Epithelial cell of prostate (primary cell): ENCODE data around the gene RGS19.
"Not testable (repeated sequence)": the region's sequence is repeated elsewhere in the genome, so short reads cannot be mapped to it uniquely, and the experiment has no call there.

Experiments used
- DNase-seq: peaks from one replicate; pipeline ENCODE4 v3.0.0-alpha.2; 2011; ENCODE audit warnings: low read depth, low spot score
- H3K27ac ChIP-seq: fragments of 450-650 bp; 2 replicates; pipeline ENCODE4 v1.5.1; 2017; ENCODE audit warnings: mild to moderate bottlenecking

The RGS19 gene

DNA sequence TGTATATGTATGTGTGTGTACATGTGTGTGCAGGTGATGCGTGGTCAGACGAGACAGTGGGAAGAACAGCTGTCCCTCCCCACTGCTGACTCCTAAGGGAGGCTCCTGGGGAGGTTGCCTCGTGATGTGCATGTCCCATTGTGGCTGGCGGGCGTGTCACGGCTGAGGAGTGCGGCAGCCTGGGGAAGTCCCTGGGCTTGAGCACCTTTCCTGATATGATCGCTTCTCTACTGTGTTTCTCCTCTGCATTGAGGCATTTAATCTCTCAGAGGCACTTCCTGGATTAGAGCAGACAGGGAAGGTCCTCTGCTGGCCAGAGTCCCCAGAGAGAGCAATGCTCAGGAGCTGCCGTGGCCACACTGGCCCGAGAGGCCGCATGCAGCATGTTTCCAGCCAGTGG, 16.6 kb upstream of the RGS19 start:
- DNase-seq: no peak
- H3K27ac ChIP-seq: no peak overlapping the region

DNA sequence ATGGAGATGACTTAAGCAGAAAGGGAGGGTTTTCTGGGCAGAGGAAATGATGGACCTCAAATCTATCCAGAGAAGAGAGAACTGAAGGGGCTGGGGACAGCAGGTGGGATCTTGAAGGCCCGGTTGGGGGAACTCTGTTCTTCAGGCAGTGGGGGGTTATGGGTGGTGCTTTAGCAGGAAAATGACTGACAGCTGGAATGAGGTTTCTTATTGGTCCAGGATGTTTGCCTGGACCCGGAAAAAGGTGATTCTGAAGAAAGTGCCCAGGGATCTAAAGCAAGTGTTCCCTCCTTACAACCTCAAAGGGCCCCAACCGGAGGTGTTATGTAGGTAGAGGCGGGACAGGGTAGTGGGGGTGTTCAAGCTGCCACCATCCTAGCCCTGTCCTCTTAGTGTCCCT, 16.1 kb upstream of the RGS19 start:
- H3K27ac ChIP-seq: no peak overlapping the region
- no peak for DNase-seq

DNA sequence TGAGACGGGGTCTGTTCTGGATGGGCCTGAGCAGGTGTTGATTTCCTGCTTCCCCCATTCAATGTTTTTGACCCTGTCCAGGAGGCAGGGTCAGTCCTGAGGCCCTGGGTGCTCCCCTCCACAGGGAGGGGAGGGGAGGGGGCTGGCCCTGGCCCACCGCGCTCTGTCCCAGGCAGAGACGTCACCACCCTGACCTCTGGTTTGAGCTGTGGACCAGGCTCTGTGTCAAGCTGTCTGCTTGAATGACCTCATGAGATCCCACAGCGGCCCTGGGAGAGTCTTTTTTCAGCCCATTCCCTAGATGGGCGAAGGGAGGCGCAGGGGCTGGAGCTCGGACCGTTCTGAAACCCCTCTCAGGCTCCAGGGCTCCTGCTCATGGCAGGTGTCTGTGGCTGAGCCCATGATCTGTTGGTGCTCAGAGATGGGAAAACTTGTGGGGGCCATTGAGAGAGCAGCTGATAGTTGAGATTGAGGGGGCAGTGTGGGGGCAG, 13.7 kb upstream of the RGS19 start:
- no peak for DNase-seq
- H3K27ac ChIP-seq: no peak overlapping the region

DNA sequence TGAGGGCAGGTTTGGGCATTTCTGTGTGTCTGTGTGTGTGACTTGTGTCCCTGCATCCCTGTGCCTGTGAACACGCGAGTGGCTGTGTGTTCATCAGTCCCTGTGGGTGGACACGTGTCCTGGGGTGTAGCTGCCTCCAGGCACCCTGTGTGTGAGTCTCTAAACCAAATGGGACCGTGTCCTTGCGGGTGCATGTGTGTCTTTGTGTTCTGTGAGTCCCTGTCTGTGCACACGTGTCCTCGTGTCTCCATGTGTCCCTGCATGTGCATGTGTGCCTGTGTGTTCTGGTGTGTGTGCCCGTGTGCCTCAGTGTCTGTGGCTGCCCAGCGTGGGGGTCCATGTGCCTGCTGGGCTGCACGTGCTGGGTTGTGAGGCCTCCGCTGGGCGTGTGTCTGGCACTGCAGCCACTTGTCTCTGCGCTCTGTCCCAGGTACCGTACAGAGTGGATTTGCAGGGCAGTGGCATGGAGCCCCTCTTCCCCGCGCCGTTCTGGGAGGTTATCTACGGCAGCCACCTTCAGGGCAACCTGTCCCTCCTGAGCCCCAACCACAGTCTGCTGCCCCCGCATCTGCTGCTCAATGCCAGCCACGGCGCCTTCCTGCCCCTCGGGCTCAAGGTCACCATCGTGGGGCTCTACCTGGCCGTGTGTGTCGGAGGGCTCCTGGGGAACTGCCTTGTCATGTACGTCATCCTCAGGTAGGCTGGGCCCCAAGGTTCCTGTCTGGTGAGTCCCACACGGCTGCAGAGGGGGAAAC, 13.1 kb upstream of the RGS19 start:
- no peak overlapping the region for H3K27ac ChIP-seq
- DNase-seq: no peak

DNA sequence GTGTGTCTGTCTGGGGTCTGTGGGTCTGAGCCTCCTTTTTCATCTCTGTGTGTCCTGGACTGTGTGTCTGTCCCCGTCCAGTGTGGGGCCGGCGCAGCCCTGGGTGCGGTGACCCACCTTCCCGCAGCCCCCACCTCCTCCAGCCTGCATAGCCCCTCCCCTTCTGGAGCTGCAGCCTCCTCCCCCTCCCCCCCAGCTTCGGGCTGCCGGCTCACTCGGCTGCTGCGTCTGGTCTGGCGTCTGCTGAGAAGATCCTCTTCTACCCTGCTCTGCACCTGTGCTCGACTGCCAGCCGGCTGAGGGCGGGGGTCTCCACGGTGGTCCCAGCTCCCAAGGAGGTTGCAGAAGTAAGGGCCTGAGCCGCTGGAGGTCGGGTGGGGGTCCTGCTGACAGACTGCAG, 12.5 kb upstream of the RGS19 start:
- H3K27ac ChIP-seq: no peak overlapping the region
- no peak for DNase-seq

DNA sequence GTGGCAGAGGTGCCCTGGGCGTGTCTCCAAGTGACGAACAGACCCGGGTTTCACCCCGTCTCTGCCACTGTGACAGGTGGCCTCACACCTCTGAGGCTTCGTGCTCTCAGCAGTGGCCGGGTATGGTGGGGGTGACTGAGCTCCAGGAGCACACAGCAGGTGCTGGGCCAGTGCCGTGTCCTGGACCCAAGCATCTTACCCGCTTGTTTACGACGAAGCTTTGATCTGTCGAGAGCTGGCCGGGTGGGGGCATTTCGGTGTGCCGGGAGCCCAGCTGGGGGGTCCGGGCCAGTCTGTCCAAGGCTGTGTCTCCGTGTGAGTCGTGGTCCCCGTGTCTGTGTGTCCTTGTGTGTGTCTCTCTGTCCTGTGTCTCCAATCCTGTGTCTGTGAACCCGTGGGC, 12.0 kb upstream of the RGS19 start:
- DNase-seq: no peak
- no peak overlapping the region for H3K27ac ChIP-seq

DNA sequence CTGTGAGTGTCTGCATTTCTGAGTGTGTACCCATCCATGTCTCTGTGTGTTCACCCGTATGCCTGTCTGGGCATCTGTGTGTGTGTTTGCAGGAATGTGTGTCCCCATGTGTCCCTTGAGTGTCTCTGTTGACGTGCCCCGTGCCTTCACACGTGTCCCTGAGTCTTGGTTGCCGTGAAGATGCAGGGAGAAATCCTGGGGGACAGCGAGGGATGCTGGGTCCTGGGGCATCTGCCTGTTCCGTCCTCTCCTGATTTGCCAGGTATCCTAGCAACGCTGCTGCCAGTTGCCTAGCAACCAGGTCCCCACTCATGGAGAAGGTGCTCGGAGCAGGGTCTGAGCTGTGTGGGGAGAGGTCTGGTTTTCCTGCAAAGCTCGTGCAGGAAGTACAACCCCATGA, 10.8 kb upstream of the RGS19 start:
- H3K27ac ChIP-seq: no peak overlapping the region
- no peak for DNase-seq

DNA sequence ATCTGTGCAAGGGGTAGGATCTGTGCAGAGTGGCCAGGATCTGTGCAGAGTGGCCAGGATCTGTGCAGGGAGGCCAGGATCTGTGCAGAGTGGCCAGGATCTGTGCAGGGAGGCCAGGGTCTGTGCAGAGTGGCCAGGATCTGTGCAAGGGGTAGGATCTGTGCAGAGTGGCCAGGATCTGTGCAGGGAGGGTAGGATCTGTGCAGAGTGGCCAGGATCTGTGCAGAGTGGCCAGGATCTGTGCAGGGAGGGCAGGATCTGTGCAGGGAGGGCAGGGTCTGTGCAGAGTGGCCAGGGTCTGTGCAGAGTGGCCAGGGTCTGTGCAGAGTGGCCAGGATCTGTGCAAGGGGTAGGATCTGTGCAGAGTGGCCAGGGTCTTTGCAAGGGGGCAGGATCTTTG, 9.3 kb upstream of the RGS19 start:
- not testable (repeated sequence) for H3K27ac ChIP-seq, DNase-seq

DNA sequence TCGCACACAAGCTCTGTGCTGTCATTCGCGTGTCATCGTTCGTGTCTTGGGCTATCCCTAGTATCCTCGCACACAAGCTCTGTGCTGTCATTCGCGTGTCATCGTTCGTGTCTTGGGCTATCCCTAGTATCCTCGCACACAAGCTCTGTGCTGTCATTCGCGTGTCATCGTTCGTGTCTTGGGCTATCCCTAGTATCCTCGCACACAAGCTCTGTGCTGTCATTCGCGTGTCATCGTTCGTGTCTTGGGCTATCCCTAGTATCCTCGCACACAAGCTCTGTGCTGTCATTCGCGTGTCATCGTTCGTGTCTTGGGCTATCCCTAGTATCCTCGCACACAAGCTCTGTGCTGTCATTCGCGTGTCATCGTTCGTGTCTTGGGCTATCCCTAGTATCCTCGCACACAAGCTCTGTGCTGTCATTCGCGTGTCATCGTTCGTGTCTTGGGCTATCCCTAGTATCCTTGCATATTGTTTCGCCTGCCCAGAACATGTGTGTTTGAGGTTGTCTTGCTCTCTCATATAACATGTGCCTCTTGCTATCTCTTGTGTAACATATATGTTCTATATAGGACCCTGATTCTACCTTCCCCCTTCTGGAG, 8.0 kb upstream of the RGS19 start:
- DNase-seq, H3K27ac ChIP-seq: not testable (repeated sequence)

DNA sequence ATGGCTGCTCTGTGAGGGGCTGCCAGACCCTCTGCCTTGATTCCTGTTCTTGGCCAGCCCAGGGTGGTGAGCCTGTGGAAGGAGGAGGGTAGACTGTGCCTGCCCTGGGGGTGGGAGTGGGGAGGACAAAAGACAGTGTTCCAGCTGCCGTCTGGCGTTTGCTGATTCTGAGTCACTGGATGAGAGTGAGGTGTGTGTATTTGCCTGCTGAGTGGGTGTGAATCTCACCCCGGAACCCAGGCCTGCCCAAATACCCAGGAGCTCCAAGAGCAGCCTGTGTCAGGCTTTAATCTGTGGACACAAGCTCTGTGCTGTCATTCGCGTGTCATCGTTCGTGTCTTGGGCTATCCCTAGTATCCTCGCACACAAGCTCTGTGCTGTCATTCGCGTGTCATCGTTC, 7.5 kb upstream of the RGS19 start:
- no peak overlapping the region for H3K27ac ChIP-seq
- DNase-seq: peak; percentile 24

DNA sequence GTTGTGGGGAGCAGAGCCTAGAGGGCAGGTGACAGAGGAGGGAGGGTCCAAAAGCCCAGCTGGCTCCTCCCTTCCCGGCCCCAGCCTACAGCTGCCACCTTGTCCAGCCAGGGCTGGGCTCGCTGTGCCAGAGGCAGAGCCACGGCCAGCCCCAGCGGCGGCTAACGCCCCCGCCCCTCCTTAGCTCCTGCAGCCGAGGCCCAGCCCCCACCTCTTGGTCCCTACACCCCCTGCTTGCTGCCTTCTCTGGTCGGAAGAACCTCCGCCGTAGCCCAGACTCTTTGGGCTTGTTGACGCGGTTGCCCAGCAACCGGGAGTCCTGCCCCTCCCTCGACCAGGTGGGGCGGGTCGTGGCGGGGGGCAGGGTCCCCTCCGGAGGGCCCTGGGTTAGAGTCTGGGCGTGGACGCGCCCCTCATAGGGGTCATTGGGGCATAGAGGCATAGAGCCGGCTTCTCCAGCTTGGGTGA, 5.4 kb upstream of the RGS19 start:
- no peak overlapping the region for H3K27ac ChIP-seq
- no peak for DNase-seq

DNA sequence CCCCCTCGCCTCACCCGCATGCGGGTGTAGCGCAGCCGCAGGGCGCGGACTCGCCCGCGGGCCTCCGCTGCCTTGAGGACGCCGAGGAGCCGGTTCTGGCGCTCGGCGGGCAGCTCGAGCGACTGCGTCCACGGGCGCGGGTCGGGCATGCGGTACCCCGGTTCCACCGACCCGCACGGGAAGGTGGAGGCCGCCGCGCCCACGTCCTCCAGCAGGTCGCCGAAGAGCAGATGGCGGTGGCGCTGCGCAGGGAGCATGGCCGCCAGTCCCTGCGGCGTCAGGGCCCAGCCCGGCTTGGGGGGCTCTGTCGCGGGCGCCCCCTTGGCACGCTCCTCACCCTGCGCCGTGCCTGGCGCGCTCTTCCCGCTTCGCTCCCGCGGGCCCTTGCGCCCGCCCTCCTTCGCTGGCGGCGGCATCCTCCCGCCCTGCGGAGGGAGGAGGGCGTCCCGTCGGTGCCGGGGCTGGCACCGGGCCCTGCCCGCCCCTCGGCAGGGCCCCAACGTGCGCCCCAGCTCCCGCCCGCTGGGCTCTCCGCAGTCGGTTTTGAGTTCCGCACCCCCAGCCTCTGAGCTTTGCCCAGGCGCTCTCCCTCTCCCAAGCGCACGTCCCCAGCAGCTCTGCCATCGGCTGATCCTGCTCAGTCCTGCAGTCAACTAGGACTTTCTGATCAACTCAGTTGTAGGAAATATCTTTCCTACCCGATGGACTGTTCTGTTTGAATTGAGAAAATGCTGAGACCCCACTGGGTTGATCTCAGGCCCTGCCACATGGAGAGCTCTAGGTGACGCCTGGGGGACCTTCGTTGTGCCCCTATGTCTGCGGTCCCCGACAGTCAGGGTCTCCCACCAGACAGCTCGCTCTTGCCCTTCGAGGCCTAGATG, 4.7 kb upstream of the RGS19 start, which contains the start of gene LKAAEAR1:
LKAAEAR1 (minus strand) TSS at position 595 of the 881 bp plus-strand sequence; CDS start at position 416, 179 bp downstream.
- no peak for DNase-seq
- no peak within 1 kb of the TSS for H3K27ac ChIP-seq

DNA sequence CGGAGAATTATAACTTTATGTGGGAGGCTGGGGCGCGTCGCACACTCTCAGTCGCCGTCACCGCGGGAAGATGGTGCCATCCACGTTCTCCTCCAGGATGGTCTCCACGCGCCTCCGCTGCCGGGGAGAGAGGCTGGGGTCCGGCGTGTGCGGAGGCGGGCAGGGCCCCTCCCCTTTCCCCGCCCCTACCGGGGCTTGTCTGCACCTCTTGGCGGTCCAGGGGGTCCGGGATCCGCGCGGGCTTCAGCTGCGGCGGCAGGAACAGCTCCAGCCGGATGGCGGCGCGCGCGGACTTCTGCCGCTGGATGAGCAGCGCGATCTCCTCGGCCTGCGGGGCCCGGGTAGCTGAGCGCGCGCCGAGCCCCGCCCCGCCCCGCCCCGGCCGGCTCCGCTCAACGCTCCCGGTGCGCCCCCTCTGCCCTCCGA, 4.1 kb upstream of the RGS19 start:
- DNase-seq: peak; percentile 22
- H3K27ac ChIP-seq: no peak overlapping the region

DNA sequence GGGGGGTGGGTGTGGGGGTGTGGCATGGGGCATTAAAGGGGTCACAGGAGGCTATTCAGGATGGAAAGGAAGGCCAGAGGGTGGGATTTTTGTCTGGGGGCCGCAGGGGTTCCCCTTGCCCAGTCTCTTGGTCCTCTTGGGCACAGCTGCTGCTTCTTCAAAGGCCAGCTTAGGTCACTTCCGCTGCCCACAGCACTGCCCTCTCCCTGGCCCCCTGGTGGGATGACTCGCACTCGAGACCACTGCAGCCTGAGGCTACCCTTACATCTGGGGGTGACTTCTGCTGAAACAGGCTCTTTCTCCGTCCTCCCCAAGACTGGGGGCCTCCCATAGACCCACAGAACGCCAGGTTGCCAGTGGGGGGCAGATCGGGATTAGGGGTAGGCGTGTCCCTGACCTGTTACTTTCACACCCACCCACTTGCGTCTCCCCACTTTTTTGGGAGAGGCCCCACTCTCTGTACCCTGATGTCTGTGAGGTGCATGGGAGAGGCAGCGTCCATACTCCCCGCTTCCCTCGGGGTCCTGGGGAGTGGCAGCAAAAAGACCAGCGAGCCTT, 3.6 kb upstream of the RGS19 start:
- no peak overlapping the region for H3K27ac ChIP-seq
- no peak for DNase-seq

DNA sequence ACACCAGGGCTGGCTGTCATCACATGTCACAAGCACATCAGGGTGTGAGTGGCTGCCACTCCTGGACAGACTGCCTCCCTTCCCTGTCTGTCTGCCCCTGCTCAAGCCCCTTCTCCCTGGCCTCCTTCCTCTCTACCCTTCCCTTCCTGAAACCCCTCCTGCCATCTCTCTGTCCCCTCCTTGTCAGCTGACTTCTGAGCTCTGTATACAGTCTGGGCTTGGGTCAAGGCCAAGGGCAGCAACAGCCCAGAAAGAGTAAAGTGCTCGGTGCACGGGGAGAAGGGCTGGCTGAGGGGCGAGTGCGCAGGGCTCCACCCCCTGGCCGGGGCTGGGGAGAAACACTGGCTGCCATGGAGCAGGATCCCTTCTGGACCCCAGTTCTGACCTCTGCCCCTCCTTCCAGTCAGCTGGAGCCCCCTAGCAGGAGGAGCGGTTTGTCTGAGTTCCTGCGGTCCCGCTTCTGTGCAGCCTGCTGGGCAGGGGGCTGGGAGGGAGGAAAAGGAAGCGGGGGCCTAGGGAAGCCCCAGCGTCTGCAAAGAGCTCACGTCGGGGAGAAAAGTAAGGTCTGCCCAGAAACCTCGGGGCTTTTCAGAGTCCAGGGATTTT, 2.9 kb upstream of the RGS19 start:
- no peak overlapping the region for H3K27ac ChIP-seq
- no peak for DNase-seq

DNA sequence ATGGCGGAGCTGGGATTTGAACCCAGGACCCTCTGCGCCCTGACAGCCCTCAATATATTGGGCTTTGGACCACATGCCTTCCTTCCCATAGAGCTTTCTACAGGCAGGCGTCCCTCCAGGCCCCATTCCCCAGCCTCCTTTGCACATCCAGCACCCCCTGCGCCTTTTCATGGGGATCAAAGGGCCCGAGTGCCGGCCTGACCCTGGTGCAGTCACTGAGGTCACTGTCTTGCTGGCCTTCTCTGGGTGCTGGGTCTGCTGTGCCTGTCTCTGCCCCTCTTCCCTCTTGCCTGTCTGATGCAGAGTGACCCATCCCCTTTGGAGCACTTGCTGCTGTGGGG, 2.3 kb upstream of the RGS19 start:
- H3K27ac ChIP-seq: no peak overlapping the region
- no peak for DNase-seq

DNA sequence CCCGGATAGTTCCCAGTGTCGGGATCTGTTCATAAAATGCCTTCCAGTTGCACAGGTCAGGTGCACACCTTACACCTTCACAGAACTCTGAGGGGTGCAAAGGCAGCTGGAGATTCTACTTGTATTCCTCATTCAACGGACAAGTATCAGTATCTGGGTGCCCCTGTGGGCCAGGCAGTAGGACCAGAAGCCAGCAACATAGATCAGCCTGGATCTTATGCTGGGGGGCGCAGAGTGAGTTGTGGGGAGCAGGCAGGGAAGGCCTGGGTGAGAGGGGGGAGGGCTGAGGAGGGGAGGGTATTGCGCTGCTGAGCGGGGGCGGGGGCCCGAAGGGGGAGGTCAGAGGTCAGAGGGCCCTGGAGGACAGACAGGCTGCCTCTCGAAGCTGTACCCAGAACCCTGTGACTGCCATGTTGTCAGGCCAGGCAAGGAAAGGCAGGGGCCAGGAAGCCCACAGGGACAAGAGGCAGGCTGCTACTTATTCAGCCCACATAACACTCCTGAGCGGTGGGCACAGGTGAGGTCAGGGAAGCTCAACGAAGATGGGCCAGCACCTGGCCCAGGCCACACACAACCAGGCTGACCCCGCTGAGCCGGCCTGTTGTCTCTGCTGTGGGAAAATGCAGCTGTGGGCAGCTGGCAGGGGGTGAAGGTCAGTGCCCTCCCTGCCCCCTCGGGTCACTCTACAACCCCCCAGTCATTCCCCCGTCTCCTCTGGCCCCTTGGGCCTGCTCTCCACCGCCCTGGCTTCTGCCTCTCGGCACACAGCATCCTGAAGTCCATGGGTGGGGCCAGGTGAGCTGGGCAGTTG, 1.7 kb upstream of the RGS19 start:
- no peak overlapping the region for H3K27ac ChIP-seq
- no peak for DNase-seq

DNA sequence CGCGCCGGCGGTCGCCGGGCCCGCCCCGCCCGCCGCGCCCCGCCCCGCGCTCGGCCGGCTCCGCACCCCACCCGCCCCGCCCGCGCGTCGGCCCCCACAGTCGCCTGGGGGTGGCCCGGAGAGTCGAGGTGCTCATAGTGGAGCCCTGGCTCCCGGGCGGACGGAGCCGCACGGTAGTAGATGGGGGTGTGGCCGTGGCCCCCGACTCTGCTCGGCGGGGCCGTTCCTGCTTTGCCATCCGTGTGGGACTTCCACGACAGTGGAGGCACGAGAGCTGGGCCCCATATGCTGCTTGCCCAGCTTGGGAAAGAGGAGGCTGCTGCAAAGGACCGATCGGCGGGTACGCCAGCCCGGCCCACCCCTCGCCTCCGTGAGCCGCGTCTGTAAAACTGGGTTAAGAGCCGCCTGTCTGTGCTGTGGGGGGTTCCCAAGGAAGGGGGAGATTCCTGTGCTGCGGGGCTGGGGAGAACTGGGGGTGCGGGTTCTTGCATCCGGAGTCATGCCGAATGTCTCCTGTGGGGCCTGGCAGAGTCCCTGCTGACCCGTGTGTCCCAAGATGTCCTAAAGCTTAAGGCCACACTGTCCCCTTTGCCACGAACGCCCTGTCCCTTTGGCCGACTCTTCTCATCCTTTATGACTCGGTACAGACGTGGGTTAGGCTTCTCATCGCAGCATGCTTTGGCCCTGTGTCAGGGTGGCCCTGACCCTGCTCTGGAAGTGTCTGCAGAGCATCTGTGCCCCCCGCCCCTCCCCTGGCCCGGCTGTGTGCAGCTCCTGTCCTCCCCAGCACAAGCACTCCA, 895 bp upstream of the RGS19 start, which contains the start of gene OPRL1:
OPRL1 (plus strand) TSS at position 70 of the 800 bp plus-strand sequence. CDS start 12,639 bp downstream, outside the sequence.
- no peak within 1 kb of the TSS for H3K27ac ChIP-seq
- DNase-seq: no peak

DNA sequence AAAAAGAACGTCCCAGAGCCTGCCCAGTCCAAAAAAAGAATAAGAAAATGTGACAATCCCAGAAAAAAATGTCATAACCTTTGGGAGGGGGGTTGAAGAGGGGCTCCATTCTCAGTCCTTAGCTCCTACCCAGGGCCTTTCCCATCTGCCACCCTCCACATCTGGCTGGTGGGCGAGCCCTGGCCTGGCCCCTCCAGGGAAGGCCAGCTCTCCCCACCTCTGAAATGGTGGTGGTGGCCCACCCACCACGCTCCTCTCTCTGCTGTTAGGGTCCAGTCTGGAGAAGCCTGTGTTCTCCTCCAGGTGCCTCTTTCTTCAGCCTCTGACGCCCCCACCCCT, 415 bp downstream of the RGS19 start:
- H3K27ac ChIP-seq: no peak overlapping the region
- DNase-seq: no peak
